Kidney epithelial cell (primary cell): ENCODE results near the gene TSC22D3. TPM values are rescaled to one million over a fixed set of nuclear protein-coding genes. Genes with fewer than 3 reads are reported as not detected.

Experiments used
- DNase-seq: peaks from one replicate; pipeline ENCODE4 v3.0.0-alpha.2; 2010; ENCODE audit warnings: low read depth
- H3K27me3 ChIP-seq: 2 replicates; pipeline ENCODE4 v1.6.0; 2011; ENCODE audit warnings: low read length; ENCODE audit not compliant: control insufficient read depth, insufficient read depth
- H3K36me3 ChIP-seq: 2 replicates; pipeline ENCODE4 v1.5.1; 2011; ENCODE audit warnings: low read length; ENCODE audit not compliant: control insufficient read depth, insufficient read depth
- H3K4me3 ChIP-seq: 2 replicates; pipeline ENCODE4 v1.5.1; 2011; ENCODE audit warnings: low read depth, mild to moderate bottlenecking, control low read depth, low read length
- total RNA-seq: library from RNA; depleted of rRNA; stranded (reverse); fragments of >200 nt; gene quantifications from 2 replicates; pipeline ENCODE4 v1.2.3, GENCODE V29; 2015
- TF ChIP-seq, protein P1 (sequence below): IDR thresholded peaks from 2 replicates; pipeline ENCODE4 v1.5.1; 2011; ENCODE audit warnings: mild to moderate bottlenecking, moderate library complexity, low read length, control low read depth, inconsistent platforms; ENCODE audit not compliant: insufficient read depth, poor library complexity, severe bottlenecking

Gene TSC22D3
- total RNA-seq, 1 donor from 2014 or later: 69.0 TPM

DNA sequence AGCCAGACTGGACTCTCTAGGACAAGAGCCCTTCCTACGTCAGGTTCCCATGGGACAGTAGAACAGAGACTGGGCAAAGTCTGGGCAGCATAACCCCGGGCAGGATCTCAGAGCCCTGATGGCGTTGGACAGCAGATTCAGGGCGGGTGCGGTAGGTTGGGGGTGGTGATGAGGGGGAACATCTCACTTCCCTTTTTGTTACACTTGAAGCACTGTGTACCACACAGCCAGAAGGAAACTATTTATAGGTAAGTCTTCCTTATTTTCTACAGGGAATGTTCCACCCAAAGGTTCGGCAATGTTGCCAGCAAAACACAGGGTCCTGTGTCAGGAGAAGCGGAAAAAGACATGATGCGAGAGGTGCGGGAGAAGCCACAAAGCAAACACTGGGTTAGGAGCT lies 54.3 kb downstream of the TSC22D3 start:
- no peaks in the 10 kb centered on the region for H3K36me3 ChIP-seq
- peaks cover 6% of the 10 kb centered on the region for H3K27me3 ChIP-seq
- TF ChIP-seq, protein P1, sequence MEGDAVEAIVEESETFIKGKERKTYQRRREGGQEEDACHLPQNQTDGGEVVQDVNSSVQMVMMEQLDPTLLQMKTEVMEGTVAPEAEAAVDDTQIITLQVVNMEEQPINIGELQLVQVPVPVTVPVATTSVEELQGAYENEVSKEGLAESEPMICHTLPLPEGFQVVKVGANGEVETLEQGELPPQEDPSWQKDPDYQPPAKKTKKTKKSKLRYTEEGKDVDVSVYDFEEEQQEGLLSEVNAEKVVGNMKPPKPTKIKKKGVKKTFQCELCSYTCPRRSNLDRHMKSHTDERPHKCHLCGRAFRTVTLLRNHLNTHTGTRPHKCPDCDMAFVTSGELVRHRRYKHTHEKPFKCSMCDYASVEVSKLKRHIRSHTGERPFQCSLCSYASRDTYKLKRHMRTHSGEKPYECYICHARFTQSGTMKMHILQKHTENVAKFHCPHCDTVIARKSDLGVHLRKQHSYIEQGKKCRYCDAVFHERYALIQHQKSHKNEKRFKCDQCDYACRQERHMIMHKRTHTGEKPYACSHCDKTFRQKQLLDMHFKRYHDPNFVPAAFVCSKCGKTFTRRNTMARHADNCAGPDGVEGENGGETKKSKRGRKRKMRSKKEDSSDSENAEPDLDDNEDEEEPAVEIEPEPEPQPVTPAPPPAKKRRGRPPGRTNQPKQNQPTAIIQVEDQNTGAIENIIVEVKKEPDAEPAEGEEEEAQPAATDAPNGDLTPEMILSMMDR: no peak
- DNase-seq: no peak
- H3K4me3 ChIP-seq: no peak overlapping the region

DNA sequence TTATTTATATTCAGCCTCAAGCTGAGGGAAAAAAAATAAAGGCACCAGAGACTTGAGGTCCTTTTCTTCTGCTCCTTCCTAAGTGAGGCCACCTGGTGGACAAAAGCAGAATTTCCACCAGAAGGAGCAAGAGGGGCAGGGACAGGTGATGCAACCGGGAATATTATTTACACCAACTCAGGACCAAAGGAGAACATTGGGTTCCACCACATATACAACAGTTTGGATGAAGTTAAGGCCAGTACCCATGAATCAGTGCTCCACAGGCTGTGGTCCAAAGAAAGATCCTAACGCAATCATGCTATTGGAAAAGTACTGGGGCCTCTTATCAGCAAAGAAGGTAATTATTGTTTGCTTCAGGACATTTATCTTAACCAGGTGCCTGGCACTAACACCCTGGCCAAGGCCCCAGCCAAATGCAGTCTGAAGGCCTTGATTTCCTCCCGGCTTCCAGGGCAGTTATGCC lies 57.4 kb downstream of the TSC22D3 start:
- peaks cover 6% of the 10 kb centered on the region for H3K27me3 ChIP-seq
- no peaks in the 10 kb centered on the region for H3K36me3 ChIP-seq
- TF ChIP-seq, protein P1: peak; percentile 72
- DNase-seq: no peak
- no peak overlapping the region for H3K4me3 ChIP-seq

DNA sequence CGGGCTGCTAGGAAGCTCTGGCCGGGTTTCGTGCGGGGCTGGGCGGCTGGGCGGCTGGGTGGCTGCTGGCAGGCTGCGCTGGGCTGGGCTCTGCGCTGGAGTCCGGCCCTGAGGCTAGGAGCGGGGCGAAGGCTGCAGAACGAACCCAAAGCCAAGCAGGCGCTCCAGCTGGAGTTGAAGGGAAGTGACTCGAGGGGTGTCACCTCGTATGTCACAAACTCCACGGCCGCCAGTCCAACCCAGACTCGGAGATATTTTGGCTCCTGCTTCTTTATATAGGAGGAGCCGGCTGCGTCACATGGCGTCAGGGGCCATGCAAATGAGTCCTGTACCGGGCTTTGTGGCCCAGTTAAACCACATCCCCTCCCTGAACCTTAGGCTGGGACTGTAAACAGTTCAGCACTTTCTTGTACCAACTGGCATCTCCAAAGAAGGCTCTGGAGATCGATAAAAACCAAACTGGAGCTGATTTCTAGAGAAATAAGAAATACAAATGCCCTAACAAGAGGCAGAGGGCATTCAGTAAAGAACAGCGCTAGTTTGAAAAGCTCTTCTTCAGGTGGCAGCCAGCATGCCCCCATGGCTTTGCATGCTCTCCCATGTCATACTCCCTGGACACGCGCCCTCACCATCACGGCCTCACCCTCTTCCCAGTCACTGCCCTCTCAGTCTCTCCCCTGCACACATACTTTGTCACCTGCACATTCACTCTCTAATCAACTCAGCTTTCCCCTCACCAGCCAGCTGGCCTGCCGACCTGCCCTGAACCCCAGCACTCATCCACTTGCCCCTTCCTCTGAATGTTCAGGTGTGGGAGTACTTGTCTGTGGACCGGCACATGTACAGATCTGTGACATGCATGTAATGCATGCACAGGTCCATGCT lies 58.5 kb downstream of the TSC22D3 start:
- no peaks in the 10 kb centered on the region for H3K36me3 ChIP-seq
- no peak for DNase-seq
- TF ChIP-seq, protein P1: no peak
- peak overlapping the region; percentile 72 for H3K4me3 ChIP-seq
- peaks cover 5% of the 10 kb centered on the region for H3K27me3 ChIP-seq

DNA sequence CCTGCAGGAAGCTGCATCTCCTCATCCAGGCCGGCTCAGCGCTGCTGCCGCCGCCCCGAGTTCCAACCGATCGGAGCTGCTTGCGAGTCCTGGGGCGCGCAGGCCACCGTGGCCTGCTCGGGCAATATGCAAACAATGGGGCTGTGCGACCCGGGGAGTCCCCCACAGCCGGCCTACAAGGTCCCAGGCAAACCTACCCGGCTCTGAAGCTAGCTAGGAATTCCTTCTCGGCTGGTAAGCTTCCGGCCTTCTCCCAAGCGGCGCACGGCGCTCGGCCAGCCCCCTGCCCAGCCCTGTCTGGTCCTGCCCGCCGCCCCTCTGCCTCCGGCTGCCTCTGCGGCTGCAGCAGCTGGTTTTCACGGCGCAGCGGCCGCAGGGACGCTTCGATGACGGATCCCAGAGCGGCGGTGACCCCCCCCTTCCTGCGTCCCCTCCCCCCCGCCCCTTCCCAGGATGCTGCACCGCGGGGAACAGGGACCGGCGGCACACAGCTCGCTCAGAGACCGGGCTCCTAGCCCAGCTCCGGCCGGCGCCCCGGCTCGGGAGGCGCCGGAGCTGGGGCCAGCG lies 59.4 kb downstream of the TSC22D3 start:
- DNase-seq: no peak
- TF ChIP-seq, protein P1: no peak
- H3K36me3 ChIP-seq: no peaks in the 10 kb centered on the region

DNA sequence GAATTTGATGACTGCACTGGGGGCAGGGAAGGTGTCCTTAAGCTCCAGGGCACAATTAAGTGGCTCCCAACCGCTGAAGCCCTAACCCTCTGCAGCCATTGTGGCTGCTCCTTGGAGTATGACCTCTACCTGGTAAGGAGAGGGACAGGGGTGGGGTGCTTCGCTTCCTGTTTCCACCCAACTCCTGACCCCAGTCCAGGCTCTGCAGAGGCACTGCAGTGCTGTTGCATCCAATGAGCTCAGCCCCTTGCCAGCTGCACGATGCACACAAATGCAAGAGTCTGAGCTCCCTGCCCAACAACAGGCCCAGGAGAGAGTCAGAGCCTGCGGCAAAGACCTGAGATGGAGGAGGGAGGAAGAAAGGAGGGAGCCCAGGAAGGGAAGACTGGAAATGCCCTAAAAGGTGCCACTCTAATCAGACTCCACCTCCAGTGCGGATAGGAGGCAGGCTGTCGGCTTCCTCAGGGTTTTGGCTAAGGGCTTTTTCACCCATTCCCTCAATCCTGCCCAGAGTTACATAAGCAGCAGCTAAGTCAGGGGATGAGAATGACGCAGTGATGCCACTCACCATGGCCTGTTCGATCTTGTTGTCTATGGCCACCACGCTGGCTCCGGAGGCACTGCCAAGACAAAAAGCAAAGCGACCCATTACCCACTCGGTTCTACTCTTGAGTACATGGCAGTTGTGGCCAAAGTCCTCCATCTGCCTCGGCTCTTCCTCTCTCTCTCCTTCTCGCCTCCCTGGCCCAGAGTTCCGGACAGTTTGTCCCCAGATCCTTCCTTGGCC lies 60.1 kb downstream of the TSC22D3 start:
- TF ChIP-seq, protein P1: no peak
- Histone ChIP-seq H3K27me3 (peaks cover 4% of the 10 kb centered on the region), H3K4me3 (peak overlapping the region; percentile 72), H3K36me3 (no peaks in the 10 kb centered on the region)
- no peak for DNase-seq

More for the DNA sequence above, 59.4 kb downstream of the TSC22D3 start:
- H3K4me3 ChIP-seq: peak overlapping the region; percentile 72
- H3K27me3 ChIP-seq: peaks cover 4% of the 10 kb centered on the region
